Smooth muscle cell of the brain vasculature (primary cell): Measurements from ENCODE around the gene SWT1.
"Not testable (repeated sequence)": the region's sequence is repeated elsewhere in the genome, so short reads cannot be mapped to it uniquely, and the experiment has no call there.

Source experiments
- DNase-seq: peaks from one replicate; pipeline ENCODE4 v3.0.0-alpha.2; 2012; ENCODE audit warnings: low read depth, low spot score

Gene SWT1

GRCh38 chr1:185245466-185245865, 88.5 kb downstream of the SWT1 start:
- no peak for DNase-seq

- DNase-seq: no peak
Measured at GRCh38 chr1:185249563-185249962, 92.6 kb downstream of the SWT1 start.

- no peak for DNase-seq
Measured at GRCh38 chr1:185250063-185250462, 93.1 kb downstream of the SWT1 start.

- DNase-seq: not testable (repeated sequence)
Measured at GRCh38 chr1:185251928-185252327, 95.0 kb downstream of the SWT1 start.

GRCh38 chr1:185252404-185252803, 95.4 kb downstream of the SWT1 start:
- DNase-seq: not testable (repeated sequence)

GRCh38 chr1:185255595-185255994, 98.6 kb downstream of the SWT1 start:
- DNase-seq: not testable (repeated sequence)

- DNase-seq: not testable (repeated sequence)
Measured at GRCh38 chr1:185257116-185257949, 100.4 kb downstream of the SWT1 start.

GRCh38 chr1:185257950-185258208, 100.9 kb downstream of the SWT1 start:
- DNase-seq: no peak

GRCh38 chr1:185258676-185259075, 101.7 kb downstream of the SWT1 start:
- DNase-seq: no peak

GRCh38 chr1:185260611-185261010, 103.6 kb downstream of the SWT1 start:
- DNase-seq: no peak

- DNase-seq: no peak
Measured at GRCh38 chr1:185262151-185262550, 105.2 kb downstream of the SWT1 start.

- DNase-seq: no peak
Measured at GRCh38 chr1:185263292-185263691, 106.3 kb downstream of the SWT1 start.

GRCh38 chr1:185263780-185264179, 106.8 kb downstream of the SWT1 start:
- no peak for DNase-seq

- no peak for DNase-seq
Measured at GRCh38 chr1:185265314-185265713, 108.3 kb downstream of the SWT1 start.

- no peak for DNase-seq
Measured at GRCh38 chr1:185267301-185267700, 110.3 kb downstream of the SWT1 start.

- no peak for DNase-seq
Measured at GRCh38 chr1:185267701-185268100, 110.7 kb downstream of the SWT1 start.

- DNase-seq: no peak
Measured at GRCh38 chr1:185268352-185268751, 111.4 kb downstream of the SWT1 start.

- DNase-seq: no peak
Measured at GRCh38 chr1:185271921-185272320, 115.0 kb downstream of the SWT1 start.

- DNase-seq: no peak
Measured at GRCh38 chr1:185279571-185279970, 122.6 kb downstream of the SWT1 start.

- DNase-seq: no peak
Measured at GRCh38 chr1:185280589-185280988, 123.6 kb downstream of the SWT1 start.

- DNase-seq: no peak
Measured at GRCh38 chr1:185281245-185281644, 124.3 kb downstream of the SWT1 start.

GRCh38 chr1:185284116-185284515, 127.1 kb downstream of the SWT1 start:
- DNase-seq: no peak

GRCh38 chr1:185284533-185285276, 127.7 kb downstream of the SWT1 start:
- DNase-seq: no peak
